Muscle layer of duodenum (tissue), 2 donors: ENCODE measurements around the gene HPS6.
"Not testable (repeated sequence)": the region's sequence is repeated elsewhere in the genome, so short reads cannot be mapped to it uniquely, and the experiment has no call there.

Source experiments
- H3K27ac ChIP-seq: one replicate; pipeline ENCODE4 v1.7.0; 2013; ENCODE audit warnings: mild to moderate bottlenecking, low read length
- H3K27me3 ChIP-seq: one replicate; pipeline ENCODE4 v1.7.0; 2013; ENCODE audit warnings: low read depth, mild to moderate bottlenecking, control low read depth, low read length
- H3K36me3 ChIP-seq, 2 donors: one replicate each; pipeline ENCODE4 v1.7.0; 2013; ENCODE audit warnings: low read length in 2 of 2, control low read depth in 1 of 2, mild to moderate bottlenecking in 1 of 2; ENCODE audit not compliant: insufficient read depth in 2 of 2, control insufficient read depth in 1 of 2
- H3K4me1 ChIP-seq, 2 donors: one replicate each; pipeline ENCODE4 v1.7.0; 2013; ENCODE audit warnings: low read length in 2 of 2, mild to moderate bottlenecking in 2 of 2, control low read depth in 1 of 2, moderate library complexity in 1 of 2; ENCODE audit not compliant: insufficient read depth in 2 of 2, control insufficient read depth in 1 of 2
- H3K4me3 ChIP-seq, 2 donors: one replicate each; pipeline ENCODE4 v1.7.0; 2013; ENCODE audit warnings: low read length in 2 of 2, low read depth in 1 of 2, mild to moderate bottlenecking in 1 of 2
- H3K9me3 ChIP-seq, 2 donors: one replicate each; pipeline ENCODE4 v1.7.0; 2013; ENCODE audit warnings: low read length in 2 of 2, control low read depth in 1 of 2, mild to moderate bottlenecking in 1 of 2; ENCODE audit not compliant: control insufficient read depth in 1 of 2
- donor health status: healthy.

The HPS6 gene

DNA sequence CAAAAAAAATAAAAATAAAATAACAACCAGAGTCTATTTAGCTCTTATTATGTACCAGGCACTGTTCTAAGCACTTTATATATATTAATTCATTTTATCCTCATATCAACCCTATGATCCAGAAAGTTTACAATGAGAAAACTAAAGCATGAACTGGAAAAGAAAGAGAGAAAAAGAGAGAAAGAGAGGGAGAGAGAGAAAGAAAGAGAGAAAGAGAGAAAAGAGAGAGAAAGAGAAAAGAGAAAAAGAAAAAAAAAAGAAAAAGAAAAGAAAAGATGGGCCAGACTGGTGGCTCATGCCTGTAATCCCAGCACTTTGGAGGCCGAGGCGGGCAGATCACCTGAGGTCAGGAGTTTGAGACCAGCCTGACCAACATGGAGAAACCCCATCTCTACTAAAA is 19.1 kb upstream of the HPS6 start:
- Histone ChIP-seq H3K4me1 (no peaks in the 10 kb centered on the region), H3K27me3 (no peaks in the 10 kb centered on the region), H3K4me3 (no peak overlapping the region), H3K27ac (no peak overlapping the region), H3K9me3 (no peaks in the 10 kb centered on the region), H3K36me3 (no peaks in the 10 kb centered on the region)

DNA sequence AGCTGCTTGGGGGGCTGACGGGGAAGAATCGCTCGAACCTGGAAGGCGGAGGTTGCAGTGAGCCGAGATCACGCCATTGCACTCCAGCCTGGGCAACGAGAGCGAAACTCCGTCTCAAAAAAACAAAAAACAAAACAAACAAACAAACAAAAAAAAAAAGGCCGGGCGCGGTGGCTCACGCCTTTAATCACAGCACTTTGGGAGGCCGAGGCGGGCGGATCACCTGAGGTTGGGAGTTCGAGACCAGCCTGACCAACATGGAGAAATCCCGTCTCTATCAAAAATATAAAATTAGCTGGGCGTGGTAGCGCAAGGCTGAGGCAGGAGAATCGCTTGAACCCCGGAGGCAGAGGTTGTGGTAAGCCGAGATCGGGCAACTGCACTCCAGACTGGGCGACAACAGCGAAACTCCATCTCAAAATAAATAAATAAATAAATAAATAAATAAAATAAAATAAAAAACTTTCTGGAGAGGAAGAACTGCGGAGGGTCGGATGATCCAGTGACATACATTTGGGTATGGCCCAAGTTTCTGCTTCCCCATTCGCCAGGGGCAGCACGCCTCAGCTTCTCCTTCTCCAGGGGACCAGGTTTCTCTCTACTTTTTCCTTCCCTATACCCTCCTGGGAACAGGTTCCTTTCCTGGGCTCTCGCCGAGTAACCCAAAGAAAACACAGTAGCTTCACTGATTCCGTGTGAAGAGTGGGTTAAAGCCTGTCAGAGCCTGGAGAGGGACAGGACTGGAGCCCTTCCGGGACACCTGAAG is 10.1 kb upstream of the HPS6 start:
- H3K36me3 ChIP-seq, H3K27me3 ChIP-seq, H3K9me3 ChIP-seq: not testable (repeated sequence)
- peak overlapping the region; percentile 92 for H3K27ac ChIP-seq
- peaks cover 0 to 28% of the 10 kb centered on the region in 2 donors for H3K4me1 ChIP-seq
- peak overlapping the region; percentile 83 to 99 for H3K4me3 ChIP-seq

DNA sequence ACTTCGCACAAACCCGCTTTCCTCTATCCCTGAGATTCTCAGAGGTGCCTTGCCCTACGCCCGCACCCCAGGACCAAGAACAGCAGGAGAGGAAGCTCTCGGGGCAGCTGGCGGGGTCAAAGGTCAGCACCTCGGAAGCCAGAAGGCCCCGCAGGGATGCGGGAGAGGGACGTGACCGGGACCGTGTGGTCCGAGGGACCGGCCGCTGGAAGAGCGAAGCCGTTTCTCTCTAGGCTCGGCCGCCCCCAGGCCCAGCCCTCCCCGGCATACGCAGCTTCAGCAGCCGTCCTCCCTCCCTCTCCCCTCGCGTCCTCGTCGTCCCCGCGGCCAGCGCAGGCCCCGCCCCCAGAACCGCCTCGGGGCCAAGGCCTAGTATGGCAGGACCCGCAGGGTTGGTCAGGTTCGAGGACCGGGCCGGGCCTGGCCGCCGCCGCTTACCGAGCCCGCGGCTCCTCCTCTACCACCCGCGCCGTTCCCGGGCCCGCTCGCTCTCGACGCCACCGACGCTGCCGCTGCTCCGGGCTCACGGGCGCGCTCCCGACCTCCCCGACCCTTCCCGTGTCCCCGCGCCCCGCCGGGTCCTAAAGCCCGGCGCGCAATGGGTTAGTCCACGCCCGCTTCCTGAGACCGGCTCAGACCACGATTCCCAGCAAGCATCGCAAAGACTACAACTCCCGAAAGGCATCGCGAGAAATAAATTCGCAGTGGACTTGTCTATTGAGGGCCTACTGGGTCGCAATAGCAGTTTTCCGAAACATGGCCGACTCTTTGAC is 9.3 kb upstream of the HPS6 start, which contains the start of gene ARMH3:
Gene ARMH3, minus strand, starts transcription at position 527 of the 773 bp plus-strand sequence. CDS start 16,059 bp downstream, outside the sequence.
- H3K27ac ChIP-seq = peak within 1 kb of the TSS; percentile 92
- H3K36me3 ChIP-seq = no peaks in the 10 kb centered on the region
- H3K4me3 ChIP-seq = peak within 1 kb of the TSS; percentile 83 to 99
- H3K9me3 ChIP-seq = no peaks in the 10 kb centered on the region
- H3K27me3 ChIP-seq = no peaks in the 10 kb centered on the region
- H3K4me1 ChIP-seq = peaks cover 0 to 28% of the 10 kb centered on the region in 2 donors

DNA sequence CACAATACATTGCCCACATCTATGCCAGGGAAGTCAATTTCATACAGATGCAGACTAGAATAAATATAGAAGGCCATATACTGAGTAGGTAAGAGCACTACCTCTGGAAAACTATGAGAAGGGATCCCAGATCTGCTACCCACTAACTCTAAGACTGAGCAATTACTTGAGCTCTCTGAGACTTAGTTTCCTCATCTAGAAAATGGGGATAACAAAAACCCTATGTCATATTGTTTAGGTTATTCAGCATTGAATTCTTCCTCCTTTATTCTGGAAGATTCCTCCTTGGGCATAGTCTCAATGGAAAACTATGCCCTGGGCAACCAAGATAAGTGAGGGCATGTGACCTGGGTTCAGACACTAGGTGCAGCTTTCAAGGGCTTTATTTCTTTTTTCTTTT is 5.2 kb upstream of the HPS6 start:
- H3K4me3 ChIP-seq = no peak overlapping the region
- no peak overlapping the region for H3K27ac ChIP-seq
- H3K9me3 ChIP-seq = no peaks in the 10 kb centered on the region
- no peaks in the 10 kb centered on the region for H3K36me3 ChIP-seq
- H3K27me3 ChIP-seq = no peaks in the 10 kb centered on the region
- H3K4me1 ChIP-seq = peaks cover 0 to under 1% of the 10 kb centered on the region in 2 donors

DNA sequence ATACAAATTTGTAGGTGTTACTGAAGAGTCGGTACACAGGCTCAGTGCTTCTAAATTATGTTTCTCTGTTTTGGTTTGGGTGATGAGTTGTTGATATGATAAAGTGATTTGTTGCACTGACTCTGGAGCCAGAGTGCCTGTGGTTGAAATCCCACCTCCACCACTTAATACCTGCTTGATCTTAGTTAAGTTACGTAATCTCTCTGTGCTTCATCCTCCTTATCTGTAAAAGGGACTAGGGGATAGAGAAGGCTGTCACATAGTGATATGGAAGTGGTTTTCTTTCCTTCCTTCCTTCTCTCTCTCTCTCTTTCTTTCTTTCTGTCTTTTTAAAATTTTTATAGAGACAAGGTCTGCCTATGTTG is 664 bp upstream of the HPS6 start:
- Histone ChIP-seq H3K27ac (peak overlapping the region; percentile 56), H3K4me1 (peaks cover 10 to 21% of the 10 kb centered on the region in 2 donors), H3K27me3 (no peaks in the 10 kb centered on the region), H3K4me3 (peak overlapping the region; percentile 65 to 97), H3K36me3 (peaks cover 0 to 4% of the 10 kb centered on the region in 2 donors), H3K9me3 (no peaks in the 10 kb centered on the region)

DNA sequence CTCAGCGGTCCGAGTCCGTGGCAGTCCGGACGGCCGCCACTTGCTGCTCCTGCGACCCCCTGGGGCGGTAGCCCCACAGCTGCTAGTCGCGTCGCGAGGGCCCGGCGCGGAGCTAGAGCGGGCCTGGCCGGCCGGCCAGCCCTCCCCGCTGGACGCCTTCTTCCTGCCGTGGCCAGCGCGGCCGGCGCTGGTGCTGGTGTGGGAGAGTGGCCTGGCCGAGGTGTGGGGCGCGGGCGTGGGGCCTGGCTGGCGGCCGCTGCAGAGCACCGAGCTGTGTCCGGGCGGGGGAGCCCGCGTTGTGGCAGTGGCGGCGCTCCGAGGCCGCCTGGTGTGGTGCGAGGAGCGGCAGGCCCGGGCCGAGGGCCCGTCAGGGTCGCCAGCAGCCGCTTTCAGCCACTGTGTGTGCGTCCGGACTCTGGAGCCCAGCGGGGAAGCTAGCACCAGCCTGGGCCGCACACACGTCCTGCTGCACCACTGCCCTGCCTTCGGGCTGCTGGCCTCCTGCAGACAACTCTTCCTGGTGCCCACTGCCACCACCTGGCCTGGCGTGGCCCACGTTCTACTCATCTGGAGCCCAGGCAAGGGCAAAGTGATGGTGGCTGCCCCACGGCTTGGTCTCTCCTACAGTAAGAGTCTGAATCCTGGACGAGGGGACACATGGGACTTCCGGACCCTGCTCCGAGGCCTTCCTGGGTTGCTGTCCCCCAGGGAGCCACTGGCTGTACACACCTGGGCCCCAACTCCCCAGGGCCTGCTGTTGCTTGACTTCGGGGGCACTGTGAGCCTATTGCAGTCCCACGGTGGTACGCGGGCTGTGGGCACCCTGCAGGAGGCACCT is 631 bp downstream of the HPS6 start:
- Histone ChIP-seq H3K9me3 (no peaks in the 10 kb centered on the region), H3K36me3 (peaks cover 0 to 4% of the 10 kb centered on the region in 2 donors), H3K4me1 (peaks cover 10 to 21% of the 10 kb centered on the region in 2 donors), H3K27me3 (no peaks in the 10 kb centered on the region), H3K4me3 (peak overlapping the region; percentile 65 to 97), H3K27ac (peak overlapping the region; percentile 60)

DNA sequence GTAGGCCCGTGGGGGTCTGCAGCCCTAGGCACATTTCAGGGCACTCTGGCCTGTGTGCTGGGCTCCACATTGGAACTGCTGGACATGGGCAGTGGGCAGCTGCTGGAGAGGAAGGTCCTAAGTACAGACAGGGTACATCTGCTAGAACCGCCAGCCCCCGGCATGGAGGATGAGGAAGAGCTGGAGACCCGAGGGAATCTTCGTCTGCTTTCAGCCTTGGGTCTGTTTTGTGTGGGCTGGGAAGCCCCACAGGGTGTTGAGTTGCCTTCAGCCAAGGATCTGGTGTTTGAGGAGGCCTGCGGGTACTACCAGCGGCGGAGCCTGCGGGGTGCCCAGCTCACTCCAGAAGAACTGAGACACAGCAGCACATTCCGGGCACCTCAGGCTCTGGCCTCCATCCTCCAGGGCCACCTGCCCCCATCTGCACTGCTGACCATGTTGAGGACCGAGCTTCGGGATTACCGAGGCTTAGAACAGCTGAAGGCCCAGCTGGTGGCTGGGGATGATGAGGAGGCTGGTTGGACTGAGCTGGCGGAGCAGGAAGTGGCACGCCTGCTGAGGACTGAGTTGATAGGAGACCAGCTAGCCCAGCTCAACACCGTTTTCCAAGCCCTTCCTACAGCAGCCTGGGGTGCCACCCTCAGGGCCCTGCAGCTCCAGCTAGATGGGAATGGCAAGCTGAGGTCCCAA is 1.4 kb downstream of the HPS6 start:
- H3K27ac ChIP-seq = no peak overlapping the region
- H3K4me3 ChIP-seq = peak overlapping the region; percentile 65 to 97
- no peaks in the 10 kb centered on the region for H3K27me3 ChIP-seq
- peaks cover 0 to 4% of the 10 kb centered on the region in 2 donors for H3K36me3 ChIP-seq
- H3K4me1 ChIP-seq = peaks cover 10 to 21% of the 10 kb centered on the region in 2 donors
- H3K9me3 ChIP-seq = no peaks in the 10 kb centered on the region

DNA sequence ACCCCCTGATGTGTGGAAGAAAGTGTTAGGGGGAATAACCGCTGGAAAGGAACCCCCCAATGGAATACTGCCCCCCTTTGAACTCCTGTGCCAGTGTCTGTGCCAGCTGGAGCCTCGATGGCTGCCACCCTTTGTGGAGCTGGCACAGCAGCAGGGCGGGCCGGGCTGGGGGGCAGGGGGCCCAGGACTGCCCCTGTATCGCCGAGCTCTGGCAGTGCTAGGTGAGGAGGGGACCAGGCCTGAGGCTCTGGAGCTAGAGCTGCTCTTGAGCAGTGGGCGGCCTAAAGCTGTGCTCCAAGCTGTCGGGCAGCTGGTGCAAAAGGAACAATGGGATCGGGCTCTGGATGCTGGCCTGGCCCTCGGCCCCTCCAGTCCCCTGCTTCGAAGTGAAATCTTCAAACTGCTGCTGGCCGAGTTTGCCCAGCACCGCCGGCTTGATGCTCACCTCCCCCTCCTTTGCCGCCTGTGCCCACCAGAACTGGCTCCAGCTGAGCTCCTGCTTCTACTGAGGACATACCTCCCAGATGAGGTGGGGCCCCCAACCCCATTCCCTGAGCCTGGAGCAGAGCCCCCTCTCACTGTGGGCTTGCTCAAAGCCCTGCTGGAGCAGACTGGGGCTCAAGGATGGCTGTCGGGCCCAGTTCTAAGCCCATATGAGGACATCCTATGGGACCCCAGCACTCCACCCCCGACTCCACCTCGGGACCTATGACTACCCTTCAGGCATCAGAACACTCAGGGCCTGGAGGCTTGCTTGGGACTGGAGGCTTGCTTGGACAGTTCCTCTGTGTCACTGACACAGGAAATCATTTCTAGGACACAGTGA is 2.2 kb downstream of the HPS6 start:
- Histone ChIP-seq H3K4me3 (peak overlapping the region in 1 of 2 donors; percentile 97), H3K36me3 (peaks cover 0 to 4% of the 10 kb centered on the region in 2 donors), H3K4me1 (peaks cover 10 to 21% of the 10 kb centered on the region in 2 donors), H3K27ac (no peak overlapping the region), H3K9me3 (no peaks in the 10 kb centered on the region), H3K27me3 (no peaks in the 10 kb centered on the region)

DNA sequence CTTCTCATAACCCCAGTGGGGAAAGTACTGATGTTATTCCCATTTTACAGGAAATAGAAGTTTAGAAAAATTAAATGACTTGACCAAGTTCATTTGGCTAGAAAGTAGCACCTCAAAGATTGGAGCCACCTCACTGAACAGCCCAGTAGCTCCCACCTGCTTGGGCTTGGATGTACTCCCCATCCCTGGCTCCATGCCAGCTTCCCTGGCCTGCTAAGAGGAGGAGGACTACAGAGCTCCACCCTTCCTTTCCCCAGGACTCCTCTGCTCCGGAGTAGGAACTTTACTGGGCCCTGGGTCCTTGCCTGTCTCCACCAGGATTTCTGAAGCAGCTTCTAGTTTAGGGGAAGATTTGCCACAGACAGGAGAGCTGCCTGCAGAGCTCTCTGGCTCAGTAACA is 3.1 kb downstream of the HPS6 start:
- Histone ChIP-seq H3K4me3 (no peak overlapping the region), H3K4me1 (peaks cover 10 to 21% of the 10 kb centered on the region in 2 donors), H3K27ac (no peak overlapping the region)

DNA sequence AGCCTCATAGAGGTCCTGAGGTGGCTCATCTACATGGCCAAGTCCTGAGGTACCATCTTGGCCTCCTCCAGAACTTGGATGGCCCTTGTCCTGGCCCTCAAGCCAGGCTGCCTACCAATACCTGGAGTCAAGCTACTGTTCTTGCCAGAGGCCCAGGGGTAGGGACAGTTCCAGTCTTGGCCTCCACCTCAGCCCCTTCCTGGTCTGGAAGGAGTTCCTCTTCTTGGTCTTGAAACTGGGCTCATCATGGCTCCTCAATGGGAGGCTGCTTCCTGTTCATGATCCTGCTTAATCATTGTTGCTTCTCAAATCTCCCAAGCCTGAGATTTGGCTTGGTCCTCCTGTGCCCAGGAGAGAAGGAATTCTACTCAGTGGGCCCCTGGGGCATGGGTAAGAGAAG is 3.9 kb downstream of the HPS6 start:
- Histone ChIP-seq H3K27ac (no peak overlapping the region), H3K36me3 (peaks cover 0 to 4% of the 10 kb centered on the region in 2 donors), H3K27me3 (no peaks in the 10 kb centered on the region), H3K9me3 (no peaks in the 10 kb centered on the region), H3K4me3 (no peak overlapping the region), H3K4me1 (peaks cover 10 to 21% of the 10 kb centered on the region in 2 donors)

More for the DNA sequence above, 3.1 kb downstream of the HPS6 start:
- Histone ChIP-seq H3K36me3 (peaks cover 0 to 4% of the 10 kb centered on the region in 2 donors), H3K9me3 (no peaks in the 10 kb centered on the region), H3K27me3 (no peaks in the 10 kb centered on the region)
